ENCODE results near the gene CALM1. TPM values are rescaled to one million over a fixed set of nuclear protein-coding genes. Genes with fewer than 3 reads are reported as not detected.

The CALM1 gene
- total RNA-seq, result 713 TPM

DNA sequence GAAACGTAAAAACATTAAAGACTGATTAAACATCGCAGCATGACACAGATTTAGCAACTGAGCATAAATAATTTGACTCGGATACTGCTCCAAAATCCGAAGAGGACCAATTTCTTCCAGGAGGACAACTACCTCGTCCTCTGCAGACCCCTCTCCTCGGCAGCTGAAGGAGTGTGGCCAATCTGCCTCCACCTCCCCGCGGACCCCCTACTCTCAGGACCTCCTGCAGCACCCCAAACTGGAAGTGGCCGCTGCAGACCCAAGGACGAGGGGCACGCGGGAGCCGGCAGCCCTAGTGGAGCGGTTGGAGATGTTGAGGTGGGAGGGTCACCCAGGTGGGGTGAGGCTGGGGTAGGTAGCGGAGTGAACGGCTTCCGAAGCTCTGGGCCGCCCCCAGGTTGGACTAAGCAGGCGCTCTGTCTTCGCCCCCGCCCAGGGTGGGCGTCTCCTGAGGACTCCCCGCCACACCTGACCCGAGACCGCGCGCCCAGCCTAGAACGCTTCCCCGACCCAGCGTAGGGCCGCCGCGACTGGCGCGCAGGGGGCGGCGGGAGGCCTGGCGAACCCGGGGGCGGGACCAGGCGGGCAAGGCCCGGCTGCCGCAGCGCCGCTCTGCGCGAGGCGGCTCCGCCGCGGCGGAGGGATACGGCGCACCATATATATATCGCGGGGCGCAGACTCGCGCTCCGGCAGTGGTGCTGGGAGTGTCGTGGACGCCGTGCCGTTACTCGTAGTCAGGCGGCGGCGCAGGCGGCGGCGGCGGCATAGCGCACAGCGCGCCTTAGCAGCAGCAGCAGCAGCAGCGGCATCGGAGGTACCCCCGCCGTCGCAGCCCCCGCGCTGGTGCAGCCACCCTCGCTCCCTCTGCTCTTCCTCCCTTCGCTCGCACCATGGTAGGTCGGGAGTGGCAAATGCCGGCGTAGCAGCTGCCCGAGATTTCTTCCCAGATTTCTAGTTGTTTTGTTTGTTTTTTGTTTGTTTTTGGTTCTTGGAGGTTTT is at the start of gene CALM1:
CALM1 (plus strand) TSS at position 689 of the 999 bp plus-strand sequence; CDS start at position 891, 202 bp downstream.
- DNase-seq (ENCODE audit: low spot score), result peak; percentile 95

GRCh38 chr14:90348270-90348669 is 48.6 kb upstream of the CALM1 start:
- DNase-seq (ENCODE audit: low spot score), result no peak

DNA sequence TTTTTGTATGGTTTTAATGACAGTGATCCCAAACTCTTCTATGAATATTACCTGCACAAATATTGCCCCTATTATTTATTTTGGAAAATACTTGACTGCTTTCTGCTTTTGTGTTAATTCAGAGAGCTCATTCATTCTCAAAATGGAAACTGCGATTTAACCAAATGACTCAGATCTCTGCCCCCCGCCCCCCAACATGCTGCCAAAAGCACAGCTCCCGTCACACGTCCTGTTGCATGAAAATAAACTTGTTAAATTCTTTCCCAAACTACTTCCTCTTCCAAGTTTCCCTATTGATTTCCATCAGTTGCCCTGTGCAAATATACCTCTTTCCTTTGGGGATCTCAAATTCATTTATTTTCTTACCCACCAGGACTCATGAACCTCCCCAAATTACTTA is 47.1 kb upstream of the CALM1 start:
- no peak for DNase-seq (ENCODE audit: low spot score)

DNA sequence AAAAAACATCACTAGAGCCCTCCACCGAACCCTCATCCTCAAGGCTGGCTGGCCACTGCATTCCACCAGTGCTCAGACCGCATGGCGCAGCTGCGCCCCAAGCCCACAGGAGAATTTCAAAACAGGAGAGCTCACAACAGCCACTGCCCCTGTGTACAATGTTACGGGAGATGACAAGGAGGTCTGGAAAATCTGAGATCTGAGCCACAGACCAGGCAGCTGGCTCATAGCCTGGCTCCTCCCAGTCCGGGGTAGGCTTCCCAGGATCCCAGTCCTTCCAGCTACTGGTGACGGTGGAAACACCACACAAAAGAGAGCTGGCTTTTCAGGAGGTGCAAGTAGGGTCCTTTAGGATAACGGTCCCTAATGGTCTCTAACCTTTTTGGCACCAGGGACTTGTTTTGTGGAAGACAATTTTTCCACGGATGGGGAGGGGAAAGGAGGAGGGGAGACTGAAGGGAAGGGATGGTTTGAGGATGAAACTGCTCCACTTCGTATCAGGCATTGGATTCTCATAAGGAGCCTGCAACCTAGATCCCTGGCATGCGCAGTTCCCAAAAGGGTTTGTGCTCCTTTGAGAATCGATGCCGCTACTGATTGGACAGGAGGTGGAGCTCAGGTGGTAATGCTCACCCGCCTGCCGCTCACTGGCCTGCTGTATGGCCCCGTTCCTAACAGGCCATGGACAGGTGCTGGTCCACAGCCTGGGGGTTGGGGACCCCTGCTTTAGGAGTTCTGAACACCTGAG is 42.1 kb upstream of the CALM1 start:
- DNase-seq (ENCODE audit: low spot score), result no peak

GRCh38 chr14:90355540-90356518 is 41.0 kb upstream of the CALM1 start:
- no peak for DNase-seq (ENCODE audit: low spot score)

- DNase-seq (ENCODE audit: low spot score), result no peak
Observed at GRCh38 chr14:90356925-90357324, 39.9 kb upstream of the CALM1 start.

- DNase-seq (ENCODE audit: low spot score), result no peak
Observed at GRCh38 chr14:90358359-90358758, 38.5 kb upstream of the CALM1 start.

- no peak for DNase-seq (ENCODE audit: low spot score)
Observed at GRCh38 chr14:90361865-90362557, 34.8 kb upstream of the CALM1 start.

DNA sequence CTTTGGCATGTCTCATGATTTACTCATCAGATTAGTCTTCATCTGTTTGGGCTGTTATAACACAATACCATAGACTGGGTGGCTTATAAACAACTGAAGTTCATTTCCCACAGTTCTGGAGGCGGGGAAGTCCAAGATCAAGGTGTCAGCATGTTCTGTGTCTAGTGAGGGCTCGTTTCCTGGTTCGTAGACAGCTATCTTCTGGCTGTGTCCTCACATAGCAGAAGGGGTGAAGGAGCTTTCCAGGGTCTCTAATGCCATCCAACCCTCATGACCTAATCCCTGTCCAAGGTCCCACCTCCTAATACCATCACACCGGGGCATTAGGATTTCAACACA is 34.3 kb upstream of the CALM1 start:
- no peak for DNase-seq (ENCODE audit: low spot score)

DNA sequence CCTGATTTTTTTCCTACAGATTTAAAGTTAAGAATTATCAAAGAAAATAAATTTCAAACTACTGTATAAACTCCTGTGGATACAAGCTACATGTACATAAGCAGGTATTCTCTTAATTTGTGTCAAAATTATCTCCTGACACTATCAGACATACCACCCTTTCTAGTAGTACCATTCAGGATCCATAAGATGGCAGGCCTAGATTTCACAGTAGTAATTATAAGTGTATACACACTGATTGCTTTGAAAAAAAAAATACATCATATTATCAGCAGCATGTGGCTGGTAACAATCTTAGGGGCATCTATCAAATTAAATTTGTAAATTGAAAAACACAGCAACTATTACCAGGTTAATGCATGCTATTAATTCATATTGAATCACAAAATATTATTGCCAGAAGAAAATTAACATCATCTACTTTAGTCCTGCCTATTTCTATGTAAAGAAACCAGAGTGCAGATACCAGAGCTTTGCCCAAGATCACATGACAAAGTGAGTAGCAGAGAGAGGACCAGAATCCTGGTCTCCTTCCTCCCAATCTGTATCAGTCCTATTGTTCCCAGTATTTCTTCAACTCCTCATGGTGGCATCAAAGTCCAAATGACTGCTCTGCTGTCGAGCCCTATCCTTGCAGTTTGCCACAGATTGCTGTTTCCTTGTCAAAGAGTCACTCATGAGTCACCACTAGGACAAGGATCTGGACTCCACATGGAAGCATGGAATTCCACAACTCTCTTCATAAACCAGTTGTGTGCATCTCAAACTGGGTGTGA is 27.7 kb upstream of the CALM1 start:
- DNase-seq (ENCODE audit: low spot score), result peak; percentile 58

GRCh38 chr14:90373887-90374286 is 22.9 kb upstream of the CALM1 start:
- DNase-seq (ENCODE audit: low spot score), result no peak

DNA sequence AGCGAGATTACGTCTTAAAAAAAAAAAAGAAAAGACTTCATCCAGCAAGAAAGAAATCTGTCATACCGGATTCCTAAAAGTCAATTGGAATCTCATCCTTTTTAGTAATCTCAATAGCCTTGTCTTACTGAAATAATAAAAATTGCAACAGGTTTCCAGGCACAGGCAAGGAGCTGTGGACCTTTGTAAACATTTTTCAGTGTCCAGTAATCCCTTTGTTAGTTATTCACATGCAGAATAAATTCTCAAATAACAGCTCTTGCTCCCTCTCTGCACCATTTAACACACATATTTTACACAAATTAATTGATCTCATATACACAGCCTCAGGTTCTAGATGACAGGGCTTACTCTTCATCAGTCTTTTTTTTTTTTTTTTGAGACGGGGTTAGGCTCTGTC is 22.0 kb upstream of the CALM1 start:
- DNase-seq (ENCODE audit: low spot score), result no peak

- DNase-seq (ENCODE audit: low spot score), result no peak
Observed at GRCh38 chr14:90375934-90376333, 20.9 kb upstream of the CALM1 start.

GRCh38 chr14:90378249-90378648 is 18.6 kb upstream of the CALM1 start:
- no peak for DNase-seq (ENCODE audit: low spot score)

- DNase-seq (ENCODE audit: low spot score), result no peak
Observed at GRCh38 chr14:90379106-90379505, 17.7 kb upstream of the CALM1 start.

DNA sequence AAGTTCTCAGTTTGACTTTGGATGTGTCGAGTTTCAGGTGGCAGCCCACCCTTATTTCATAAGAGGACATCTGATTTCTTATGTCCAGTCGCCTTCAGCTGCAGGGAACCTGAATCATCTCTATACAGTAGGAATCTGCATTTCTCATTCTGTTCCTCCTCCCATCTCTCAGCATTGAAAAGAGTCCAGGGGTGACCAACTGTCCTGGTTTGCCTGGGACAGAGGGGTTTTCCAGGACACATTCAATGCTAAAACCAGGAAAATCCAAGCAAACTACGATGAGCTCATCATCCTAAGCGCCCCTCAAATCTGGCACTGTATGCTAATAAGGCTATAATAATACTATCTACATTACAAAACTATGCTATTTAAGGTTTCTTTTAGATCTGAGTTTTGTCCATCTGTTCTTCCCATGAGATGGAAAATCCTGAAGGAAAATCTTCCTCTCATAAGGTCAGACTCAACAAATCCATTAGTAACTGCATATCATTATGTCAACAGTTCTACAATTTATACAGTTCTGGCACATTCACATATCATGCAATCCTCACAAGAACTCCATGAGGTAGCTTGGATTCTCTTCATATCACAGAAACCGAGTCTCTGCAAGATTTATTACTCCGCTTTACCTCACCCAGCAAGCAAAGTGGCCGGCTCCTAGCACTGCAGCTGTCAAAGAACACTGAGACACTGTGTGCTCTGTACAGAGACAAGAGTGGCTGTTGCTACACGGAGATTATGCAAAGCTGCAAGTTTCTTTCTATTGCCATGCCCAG is 15.6 kb upstream of the CALM1 start:
- DNase-seq (ENCODE audit: low spot score), result no peak

GRCh38 chr14:90381999-90382451 is 14.8 kb upstream of the CALM1 start:
- peak; percentile 93 for DNase-seq (ENCODE audit: low spot score)

DNA sequence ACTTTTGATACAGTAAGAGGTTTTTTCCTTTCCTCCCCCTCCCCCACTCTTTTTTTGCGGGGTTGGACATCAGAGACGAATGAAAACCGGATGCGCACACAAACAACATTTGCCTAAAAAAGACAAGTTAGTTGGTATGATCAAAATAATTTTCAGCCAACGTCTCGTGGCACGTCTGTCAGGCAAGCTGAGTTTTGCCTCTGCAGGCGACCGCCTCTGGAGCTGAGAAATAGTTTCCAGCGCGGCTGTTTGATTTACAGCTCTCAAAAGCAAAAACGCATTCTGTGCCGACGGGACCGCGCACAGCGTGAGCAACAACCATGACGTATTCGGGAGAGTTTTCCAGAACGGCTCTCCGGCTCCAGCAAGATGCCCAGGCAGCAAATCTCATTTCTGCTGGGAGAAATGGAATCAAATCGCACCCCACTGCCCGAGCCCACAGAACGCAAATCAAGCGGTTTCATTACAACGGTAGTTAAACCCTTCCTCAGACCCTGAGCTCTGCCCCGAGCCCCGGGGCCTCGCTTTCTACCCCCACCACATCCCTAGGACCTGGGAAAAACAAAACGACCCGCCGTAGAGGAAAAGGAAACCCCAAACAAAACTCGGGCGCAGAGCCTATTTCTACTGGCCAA is 14.2 kb upstream of the CALM1 start:
- peak; percentile 71 for DNase-seq (ENCODE audit: low spot score)

Data from mucosa of gallbladder (tissue), 1 donor.